Measurements from ENCODE around the gene TPR. TPM values are rescaled to one million over a fixed set of nuclear protein-coding genes. Genes with fewer than 3 reads are reported as not detected.

TPR gene
- total RNA-seq, 1 donor from 2014 or later, result 111 TPM

GRCh38 chr1:186323865-186324264, 51.2 kb downstream of the TPR start:
- H3K27ac Mint-ChIP-seq, result no peak overlapping the region
- TF ChIP-seq CTCF (conservative IDR thresholded peaks at IDR 0.05), result no peak
- no peaks in the 10 kb centered on the region for H3K9me3 Mint-ChIP-seq
- no peak for DNase-seq (ENCODE audit: extremely low spot score, unreplicated experiment)
- H3K27me3 Mint-ChIP-seq, result no peaks in the 10 kb centered on the region
- no peak overlapping the region for H3K4me3 Mint-ChIP-seq
- peaks cover 31% of the 10 kb centered on the region for H3K36me3 Mint-ChIP-seq
- no peaks in the 10 kb centered on the region for H3K4me1 Mint-ChIP-seq (ENCODE audit: unreplicated experiment)

DNA sequence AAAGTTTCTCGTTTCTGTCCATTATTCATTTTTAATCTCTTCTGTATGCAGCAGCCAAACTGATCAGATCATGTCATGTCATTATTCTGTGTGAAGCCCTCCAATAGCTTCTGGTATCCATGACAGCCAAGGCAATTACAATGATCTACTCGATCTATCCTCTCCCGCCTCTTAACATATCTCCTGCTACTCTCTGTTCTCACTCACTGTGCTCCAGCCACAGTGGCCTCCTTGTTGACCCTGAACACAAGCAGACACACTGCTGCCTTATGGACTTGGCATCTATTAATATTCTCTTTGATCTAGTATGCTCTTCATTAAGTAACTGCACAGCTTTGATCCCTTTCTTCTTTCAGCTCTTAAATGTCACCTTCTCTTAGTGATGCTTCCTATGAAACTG, 59.5 kb downstream of the TPR start:
- peaks cover 27% of the 10 kb centered on the region for H3K36me3 Mint-ChIP-seq
- DNase-seq (ENCODE audit: extremely low spot score, unreplicated experiment), result no peak
- H3K4me1 Mint-ChIP-seq (ENCODE audit: unreplicated experiment), result no peaks in the 10 kb centered on the region
- H3K4me3 Mint-ChIP-seq, result no peak overlapping the region
- H3K27ac Mint-ChIP-seq, result no peak overlapping the region
- no peak for TF ChIP-seq CTCF (conservative IDR thresholded peaks at IDR 0.05)
- H3K27me3 Mint-ChIP-seq, result no peaks in the 10 kb centered on the region
- no peaks in the 10 kb centered on the region for H3K9me3 Mint-ChIP-seq

DNA sequence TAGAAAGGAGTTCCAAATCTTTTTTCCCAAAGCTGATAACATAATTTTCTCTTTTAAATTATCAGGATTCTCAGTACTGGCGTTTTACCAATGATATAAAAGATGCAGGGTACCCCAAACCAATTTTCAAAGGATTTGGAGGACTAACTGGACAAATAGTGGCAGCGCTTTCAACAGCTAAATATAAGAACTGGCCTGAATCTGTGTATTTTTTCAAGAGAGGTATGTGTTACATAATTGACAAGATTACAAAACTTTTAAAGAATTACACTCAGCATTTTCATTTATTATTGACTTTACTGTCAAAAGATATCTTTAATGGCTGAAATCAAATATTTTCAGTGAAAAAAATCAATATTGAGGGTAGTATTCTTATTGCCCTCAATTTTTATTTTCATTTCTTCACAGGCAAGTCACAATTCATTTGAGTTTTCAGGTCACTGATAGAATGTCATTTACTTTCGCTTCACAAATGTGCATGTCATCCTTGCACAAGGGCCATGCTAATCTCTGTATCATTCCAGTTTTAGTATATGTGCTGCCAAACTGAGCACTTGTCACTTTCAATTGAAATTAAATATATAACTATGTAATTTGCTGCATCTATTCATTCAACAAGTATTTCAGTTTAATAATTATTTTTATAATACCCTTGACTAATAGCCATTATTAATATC, 63.5 kb downstream of the TPR start:
- no peak for TF ChIP-seq CTCF (conservative IDR thresholded peaks at IDR 0.05)
- Mint-ChIP-seq H3K27me3 (no peaks in the 10 kb centered on the region), H3K36me3 (peaks cover 15% of the 10 kb centered on the region), H3K4me3 (no peak overlapping the region), H3K4me1 (ENCODE audit: unreplicated experiment) (no peaks in the 10 kb centered on the region), H3K9me3 (no peaks in the 10 kb centered on the region), H3K27ac (no peak overlapping the region)
- no peak for DNase-seq (ENCODE audit: extremely low spot score, unreplicated experiment)

GRCh38 chr1:186310307-186310706, 64.7 kb downstream of the TPR start:
- no peak for DNase-seq (ENCODE audit: extremely low spot score, unreplicated experiment)
- H3K4me1 Mint-ChIP-seq (ENCODE audit: unreplicated experiment), result no peaks in the 10 kb centered on the region
- no peak overlapping the region for H3K4me3 Mint-ChIP-seq
- no peaks in the 10 kb centered on the region for H3K27me3 Mint-ChIP-seq
- H3K27ac Mint-ChIP-seq, result no peak overlapping the region
- peaks cover 6% of the 10 kb centered on the region for H3K36me3 Mint-ChIP-seq
- no peak for TF ChIP-seq CTCF (conservative IDR thresholded peaks at IDR 0.05)
- no peaks in the 10 kb centered on the region for H3K9me3 Mint-ChIP-seq

DNA sequence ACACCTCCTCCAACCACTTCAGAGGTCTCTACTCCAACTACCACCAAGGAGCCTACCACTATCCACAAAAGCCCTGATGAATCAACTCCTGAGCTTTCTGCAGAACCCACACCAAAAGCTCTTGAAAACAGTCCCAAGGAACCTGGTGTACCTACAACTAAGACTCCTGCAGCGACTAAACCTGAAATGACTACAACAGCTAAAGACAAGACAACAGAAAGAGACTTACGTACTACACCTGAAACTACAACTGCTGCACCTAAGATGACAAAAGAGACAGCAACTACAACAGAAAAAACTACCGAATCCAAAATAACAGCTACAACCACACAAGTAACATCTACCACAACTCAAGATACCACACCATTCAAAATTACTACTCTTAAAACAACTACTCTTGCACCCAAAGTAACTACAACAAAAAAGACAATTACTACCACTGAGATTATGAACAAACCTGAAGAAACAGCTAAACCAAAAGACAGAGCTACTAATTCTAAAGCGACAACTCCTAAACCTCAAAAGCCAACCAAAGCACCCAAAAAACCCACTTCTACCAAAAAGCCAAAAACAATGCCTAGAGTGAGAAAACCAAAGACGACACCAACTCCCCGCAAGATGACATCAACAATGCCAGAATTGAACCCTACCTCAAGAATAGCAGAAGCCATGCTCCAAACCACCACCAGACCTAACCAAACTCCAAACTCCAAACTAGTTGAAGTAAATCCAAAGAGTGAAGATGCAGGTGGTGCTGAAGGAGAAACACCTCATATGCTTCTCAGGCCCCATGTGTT, 66.6 kb downstream of the TPR start:
- DNase-seq (ENCODE audit: extremely low spot score, unreplicated experiment), result no peak
- no peak overlapping the region for H3K4me3 Mint-ChIP-seq

More for the DNA sequence above, 66.6 kb downstream of the TPR start:
- H3K4me1 Mint-ChIP-seq (ENCODE audit: unreplicated experiment), result no peaks in the 10 kb centered on the region
- TF ChIP-seq CTCF (conservative IDR thresholded peaks at IDR 0.05), result no peak
- no peaks in the 10 kb centered on the region for H3K9me3 Mint-ChIP-seq
- H3K36me3 Mint-ChIP-seq, result peaks cover 3% of the 10 kb centered on the region
- peaks cover 3% of the 10 kb centered on the region for H3K27me3 Mint-ChIP-seq
- no peak overlapping the region for H3K27ac Mint-ChIP-seq

All from type B pancreatic cell (in vitro differentiated cells).